ENCODE measurements around the gene IQCF6. TPM values are rescaled to one million over a fixed set of nuclear protein-coding genes. Genes with fewer than 3 reads are reported as not detected.
"Not testable (repeated sequence)": the region's sequence is repeated elsewhere in the genome, so short reads cannot be mapped to it uniquely, and the experiment has no call there.

IQCF6 gene
- polyA plus RNA-seq, 3 donors, result not detected

GRCh38 chr3:51748327-51748726 is 30.7 kb downstream of the IQCF6 start:
- Histone ChIP-seq H3K4me2 (replicated peaks; ENCODE audit: extremely low read depth, low read length, poor library complexity, severe bottlenecking) (no peak overlapping the region), H3K27ac (ENCODE audit: low read depth in 1 of 2, low read length in 2 of 2) (no peak overlapping the region), H3K4me3 (replicated peaks in 1 of 3; ENCODE audit: low read depth in 2 of 3, low read length in 3 of 3) (no peak overlapping the region), H2AFZ (ENCODE audit: insufficient read depth, low read depth, low read length, poor library complexity, severe bottlenecking) (no peak overlapping the region), H3K9ac (ENCODE audit: insufficient read depth, low read length, poor library complexity, severe bottlenecking) (no peak overlapping the region), H3K9me3 (replicated peaks in 1 of 2; ENCODE audit: control insufficient read depth in 1 of 2, insufficient read depth in 1 of 2, low read length in 2 of 2) (no peaks in the 10 kb centered on the region), H3K36me3 (replicated peaks in 1 of 2; ENCODE audit: control insufficient read depth in 1 of 2, insufficient read depth in 2 of 2, low read length in 2 of 2) (no peaks in the 10 kb centered on the region), H3K79me2 (ENCODE audit: insufficient read depth, low read length) (no peaks in the 10 kb centered on the region), H3K4me1 (ENCODE audit: control insufficient read depth in 1 of 2, insufficient read depth in 2 of 2, low read length in 2 of 2) (peaks cover 5 to 6% of the 10 kb centered on the region in 2 donors), H3K27me3 (ENCODE audit: control insufficient read depth in 2 of 2, insufficient read depth in 2 of 2, low read length in 2 of 2) (no peaks in the 10 kb centered on the region), H4K20me1 (ENCODE audit: insufficient read depth, low read length) (no peaks in the 10 kb centered on the region)
- no peak for TF ChIP-seq CTCF (IDR thresholded peaks at IDR 0.05)
- H3K4me3 Mint-ChIP-seq, result no peak overlapping the region
- H3K27ac Mint-ChIP-seq, result no peak overlapping the region
- H3K27me3 Mint-ChIP-seq (ENCODE audit: low read depth in 3 of 3), result peaks cover 0 to 7% (median 2%) of the 10 kb centered on the region in 3 donors
- intact Hi-C loops (cut with micrococcal nuclease), result no loop called here
- no peaks in the 10 kb centered on the region for H3K36me3 Mint-ChIP-seq
- H3K9me3 Mint-ChIP-seq, result peaks cover 0 to 12% (median 5%) of the 10 kb centered on the region in 7 donors
- DNase-seq, result no peak
- no CpG with 5 or more reads among the region's 1 CpG for WGBS (ENCODE audit: insufficient coverage)
- H3K4me1 Mint-ChIP-seq, result peaks cover 5% of the 10 kb centered on the region

- peaks cover 10% of the 10 kb centered on the region for H3K4me1 Mint-ChIP-seq
- Histone ChIP-seq H3K27me3 (ENCODE audit: control insufficient read depth in 2 of 2, insufficient read depth in 2 of 2, low read length in 2 of 2) (no peaks in the 10 kb centered on the region), H3K9ac (ENCODE audit: insufficient read depth, low read length, poor library complexity, severe bottlenecking) (no peak overlapping the region), H2AFZ (ENCODE audit: insufficient read depth, low read depth, low read length, poor library complexity, severe bottlenecking) (no peak overlapping the region), H3K79me2 (ENCODE audit: insufficient read depth, low read length) (no peaks in the 10 kb centered on the region), H3K36me3 (replicated peaks in 1 of 2; ENCODE audit: control insufficient read depth in 1 of 2, insufficient read depth in 2 of 2, low read length in 2 of 2) (no peaks in the 10 kb centered on the region), H3K4me3 (replicated peaks in 1 of 3; ENCODE audit: low read depth in 2 of 3, low read length in 3 of 3) (no peak overlapping the region), H3K4me1 (ENCODE audit: control insufficient read depth in 1 of 2, insufficient read depth in 2 of 2, low read length in 2 of 2) (peaks cover 10 to 11% of the 10 kb centered on the region in 2 donors), H4K20me1 (ENCODE audit: insufficient read depth, low read length) (no peaks in the 10 kb centered on the region), H3K9me3 (replicated peaks in 1 of 2; ENCODE audit: control insufficient read depth in 1 of 2, insufficient read depth in 1 of 2, low read length in 2 of 2) (no peaks in the 10 kb centered on the region), H3K27ac (ENCODE audit: low read depth in 1 of 2, low read length in 2 of 2) (no peak overlapping the region), H3K4me2 (replicated peaks; ENCODE audit: extremely low read depth, low read length, poor library complexity, severe bottlenecking) (no peak overlapping the region)
- DNase-seq, result no peak
- intact Hi-C loops (cut with micrococcal nuclease), result no loop called here
- no peak overlapping the region for H3K27ac Mint-ChIP-seq
- H3K36me3 Mint-ChIP-seq, result no peaks in the 10 kb centered on the region
- H3K27me3 Mint-ChIP-seq (ENCODE audit: low read depth in 3 of 3), result peaks cover 0 to 6% (median 2%) of the 10 kb centered on the region in 3 donors
- TF ChIP-seq CTCF (IDR thresholded peaks at IDR 0.05), result no peak
- no peak overlapping the region for H3K4me3 Mint-ChIP-seq
- peaks cover 0 to 12% (median 5%) of the 10 kb centered on the region in 7 donors for H3K9me3 Mint-ChIP-seq
Measured at GRCh38 chr3:51747840-51748239, 31.2 kb downstream of the IQCF6 start.

GRCh38 chr3:51742978-51743377 is 36.1 kb downstream of the IQCF6 start:
- H2AFZ ChIP-seq (ENCODE audit: insufficient read depth, low read depth, low read length, poor library complexity, severe bottlenecking), result peak overlapping the region; percentile 46
- 33% methylated on average over 3 of the region's 4 CpGs for WGBS (ENCODE audit: insufficient coverage)
- H3K4me3 Mint-ChIP-seq; H3K27me3 ChIP-seq (ENCODE audit: control insufficient read depth in 2 of 2, insufficient read depth in 2 of 2, low read length in 2 of 2); H3K27me3 Mint-ChIP-seq (ENCODE audit: low read depth in 3 of 3); H3K9me3 Mint-ChIP-seq; H3K9me3 ChIP-seq (replicated peaks in 1 of 2; ENCODE audit: control insufficient read depth in 1 of 2, insufficient read depth in 1 of 2, low read length in 2 of 2); H3K9ac ChIP-seq (ENCODE audit: insufficient read depth, low read length, poor library complexity, severe bottlenecking); H3K36me3 ChIP-seq (replicated peaks in 1 of 2; ENCODE audit: control insufficient read depth in 1 of 2, insufficient read depth in 2 of 2, low read length in 2 of 2); H3K79me2 ChIP-seq (ENCODE audit: insufficient read depth, low read length); H4K20me1 ChIP-seq (ENCODE audit: insufficient read depth, low read length); intact Hi-C loops (cut with micrococcal nuclease); H3K36me3 Mint-ChIP-seq: not testable (repeated sequence)
- peaks cover 39% of the 10 kb centered on the region in 2 donors for H3K4me1 ChIP-seq (ENCODE audit: control insufficient read depth in 1 of 2, insufficient read depth in 2 of 2, low read length in 2 of 2)
- DNase-seq, result peak; percentile 66 to 76 (median 70)
- peak overlapping the region in 1 of 3 experiments; percentile 43 for H3K4me3 ChIP-seq (replicated peaks in 1 of 3; ENCODE audit: low read depth in 2 of 3, low read length in 3 of 3)
- peak overlapping the region; percentile 29 for H3K4me2 ChIP-seq (replicated peaks; ENCODE audit: extremely low read depth, low read length, poor library complexity, severe bottlenecking)
- Mint-ChIP-seq H3K4me1 (peaks cover 38% of the 10 kb centered on the region), H3K27ac (peak overlapping the region; percentile 66 to 90 (median 82))
- H3K27ac ChIP-seq (ENCODE audit: low read depth in 1 of 2, low read length in 2 of 2), result peak overlapping the region in 1 of 2 donors; percentile 58
